Measurements from ENCODE around the gene RBM46. TPM values are rescaled to one million over a fixed set of nuclear protein-coding genes. Genes with fewer than 3 reads are reported as not detected.

RBM46 gene
- total RNA-seq, 2 donors from 2014 or later, result 0.49 to 1.1 TPM

GRCh38 chr4:154740462-154740861 is 40.6 kb upstream of the RBM46 start:
- H3K27me3 ChIP-seq (ENCODE audit: control insufficient read depth, insufficient read depth, low read length, poor library complexity, severe bottlenecking), result peaks cover 43% of the 10 kb centered on the region
- Mint-ChIP-seq H3K9me3 (no peaks in the 10 kb centered on the region), H3K27me3 (ENCODE audit: insufficient read depth) (peaks cover 50% of the 10 kb centered on the region), H3K4me3 (peak overlapping the region; percentile 84), H3K4me1 (peaks cover 47% of the 10 kb centered on the region), H3K36me3 (ENCODE audit: low read depth) (no peaks in the 10 kb centered on the region), H3K27ac (no peak overlapping the region)
- H3K9me3 ChIP-seq (ENCODE audit: control insufficient read depth, low read length), result no peaks in the 10 kb centered on the region
- 35 to 62% methylated on average over 19 to 24 of the region's 24 CpGs for WGBS, 2 experiments (ENCODE audit: insufficient coverage in 1 of 2, insufficient read length in 1 of 2)
- no peaks in the 10 kb centered on the region for H3K36me3 ChIP-seq (ENCODE audit: control insufficient read depth, insufficient read depth, low read length)
- DNase-seq, result peak; percentile 70
- H3K4me1 ChIP-seq (ENCODE audit: control insufficient read depth, insufficient read depth, low read length), result peaks cover 25% of the 10 kb centered on the region
- H3K27ac ChIP-seq (ENCODE audit: low read depth, low read length), result no peak overlapping the region
- H3K9ac ChIP-seq (ENCODE audit: extremely low read depth, low read length, poor library complexity, severe bottlenecking), result no peak overlapping the region
- H3K4me3 ChIP-seq (ENCODE audit: low read length), result no peak overlapping the region
- no peak for TF ChIP-seq CTCF (conservative IDR thresholded peaks at IDR 0.05)

GRCh38 chr4:154741131-154741665 is 39.9 kb upstream of the RBM46 start:
- peak overlapping the region; percentile 21 for H3K4me3 ChIP-seq (ENCODE audit: low read length)
- H3K36me3 Mint-ChIP-seq (ENCODE audit: low read depth), result no peaks in the 10 kb centered on the region
- H3K9me3 Mint-ChIP-seq, result no peaks in the 10 kb centered on the region
- no peaks in the 10 kb centered on the region for H3K9me3 ChIP-seq (ENCODE audit: control insufficient read depth, low read length)
- peaks cover 43% of the 10 kb centered on the region for H3K27me3 ChIP-seq (ENCODE audit: control insufficient read depth, insufficient read depth, low read length, poor library complexity, severe bottlenecking)
- WGBS, 2 experiments (ENCODE audit: insufficient coverage in 1 of 2, insufficient read length in 1 of 2), result 11 to 14% methylated on average over 18 to 20 of the region's 20 CpGs
- peaks cover 53% of the 10 kb centered on the region for H3K27me3 Mint-ChIP-seq (ENCODE audit: insufficient read depth)
- H3K9ac ChIP-seq (ENCODE audit: extremely low read depth, low read length, poor library complexity, severe bottlenecking), result no peak overlapping the region
- no peak for TF ChIP-seq CTCF (conservative IDR thresholded peaks at IDR 0.05)
- H3K27ac Mint-ChIP-seq, result no peak overlapping the region
- H3K4me1 Mint-ChIP-seq, result peaks cover 48% of the 10 kb centered on the region
- H3K4me1 ChIP-seq (ENCODE audit: control insufficient read depth, insufficient read depth, low read length), result peaks cover 25% of the 10 kb centered on the region
- DNase-seq, result no peak
- H3K27ac ChIP-seq (ENCODE audit: low read depth, low read length), result no peak overlapping the region
- H3K4me3 Mint-ChIP-seq, result peak overlapping the region; percentile 84
- H3K36me3 ChIP-seq (ENCODE audit: control insufficient read depth, insufficient read depth, low read length), result no peaks in the 10 kb centered on the region

- no peaks in the 10 kb centered on the region for H3K36me3 ChIP-seq (ENCODE audit: control insufficient read depth, insufficient read depth, low read length)
- Mint-ChIP-seq H3K4me1 (peaks cover 57% of the 10 kb centered on the region), H3K9me3 (no peaks in the 10 kb centered on the region), H3K36me3 (ENCODE audit: low read depth) (no peaks in the 10 kb centered on the region), H3K27ac (no peak overlapping the region), H3K4me3 (peak overlapping the region; percentile 84), H3K27me3 (ENCODE audit: insufficient read depth) (peaks cover 55% of the 10 kb centered on the region)
- peak overlapping the region; percentile 81 for H3K27ac ChIP-seq (ENCODE audit: low read depth, low read length)
- H3K4me3 ChIP-seq (ENCODE audit: low read length), result peak overlapping the region; percentile 75
- peaks cover 43% of the 10 kb centered on the region for H3K27me3 ChIP-seq (ENCODE audit: control insufficient read depth, insufficient read depth, low read length, poor library complexity, severe bottlenecking)
- H3K9ac ChIP-seq (ENCODE audit: extremely low read depth, low read length, poor library complexity, severe bottlenecking), result no peak overlapping the region
- WGBS, 2 experiments (ENCODE audit: insufficient coverage in 1 of 2, insufficient read length in 1 of 2), result 0 to 3% methylated on average over 10 to 47 of the region's 49 CpGs
- peak; percentile 89 for DNase-seq
- H3K9me3 ChIP-seq (ENCODE audit: control insufficient read depth, low read length), result no peaks in the 10 kb centered on the region
- TF ChIP-seq CTCF (conservative IDR thresholded peaks at IDR 0.05), result no peak
- H3K4me1 ChIP-seq (ENCODE audit: control insufficient read depth, insufficient read depth, low read length), result peaks cover 30% of the 10 kb centered on the region
Observed at GRCh38 chr4:154741922-154742850, 38.9 kb upstream of the RBM46 start.

Data from endodermal cell (in vitro differentiated cells).